A673 (cell line): ENCODE results near the gene CCDC191. TPM values are rescaled to one million over a fixed set of nuclear protein-coding genes. Genes with fewer than 3 reads are reported as not detected.

Experiments used
- BruUV-seq: library from RNA; stranded (reverse); fragments of 400-500 nt; replicated peaks from 2 replicates; lab custom pipeline; 2021; lab: Mats Ljungman, UMichigan
- CTCF ChIA-PET: fragments of 300-600 bp; sonication (Branson Sonifier 250); formaldehyde crosslinking; loops from one replicate; lab custom pipeline; 2022; ENCODE audit warnings: antibody characterized with exemption; lab: Charles Lee
- POLR2A ChIA-PET: fragments of 300-600 bp; sonication (Branson Sonifier 250); formaldehyde crosslinking; loops from one replicate; lab custom pipeline; 2022; ENCODE audit warnings: antibody characterized with exemption; ENCODE audit not compliant: low non-redundant PET; lab: Charles Lee
- DNase-seq: peaks from one replicate; pipeline ENCODE4 v3.0.0-alpha.2; 2015; ENCODE audit warnings: low spot score
- H3K27ac ChIP-seq: fragments of 200-600 bp; sonication (generic); 2 replicates; pipeline ENCODE4 v1.5.1; 2016; ENCODE audit warnings: mixed run types, low read depth, mild to moderate bottlenecking, mixed read lengths, antibody characterized with exemption, low read length; ENCODE audit not compliant: poor library complexity, severe bottlenecking
- H3K27me3 ChIP-seq: fragments of 200-600 bp; sonication (generic); replicated peaks from 2 replicates; pipeline ENCODE4 v1.6.1; 2017; ENCODE audit warnings: mixed run types, low read depth, mild to moderate bottlenecking, mixed read lengths, antibody characterized with exemption, low read length; ENCODE audit not compliant: insufficient read depth, poor library complexity
- H3K36me3 ChIP-seq: fragments of 200-600 bp; sonication (generic); 2 replicates; pipeline ENCODE4 v1.6.1; 2016; ENCODE audit warnings: mixed run types, mild to moderate bottlenecking, mixed read lengths, antibody characterized with exemption, low read length; ENCODE audit not compliant: insufficient read depth, poor library complexity, severe bottlenecking
- H3K4me1 ChIP-seq: fragments of 200-600 bp; sonication (generic); 2 replicates; pipeline ENCODE4 v1.6.1; 2017; ENCODE audit warnings: mixed run types, mild to moderate bottlenecking, mixed read lengths, antibody characterized with exemption, low read length; ENCODE audit not compliant: insufficient read depth, poor library complexity, severe bottlenecking
- H3K4me3 ChIP-seq: fragments of 200-600 bp; sonication (generic); 2 replicates; pipeline ENCODE4 v1.5.1; 2016; ENCODE audit warnings: low read depth, mixed run types, mild to moderate bottlenecking, mixed read lengths, low read length; ENCODE audit not compliant: poor library complexity, severe bottlenecking
- H3K9me3 ChIP-seq: fragments of 200-600 bp; sonication (generic); 2 replicates; pipeline ENCODE4 v1.6.1; 2016; ENCODE audit warnings: mixed run types, low read depth, mild to moderate bottlenecking, mixed read lengths, antibody characterized with exemption, low read length; ENCODE audit not compliant: poor library complexity, severe bottlenecking
- EZH2 ChIP-seq: fragments of 200-600 bp; sonication (generic); IDR thresholded peaks from 2 replicates; pipeline ENCODE4 v1.6.1; 2017; ENCODE audit warnings: borderline replicate concordance, low read depth, mild to moderate bottlenecking, mixed read lengths, antibody characterized with exemption, low read length; ENCODE audit not compliant: poor library complexity, severe bottlenecking
- intact Hi-C: fragments of 100-400 bp; cut with micrococcal nuclease; formaldehyde crosslinking; loops from one replicate; pipeline ENCODE4 v1.10.0; 2022; ENCODE audit not compliant: unreplicated experiment
- total RNA-seq: library from RNA; stranded (reverse); gene quantifications from 2 replicates; pipeline ENCODE4 v1.2.3, GENCODE V29; 2021
- TF ChIP-seq, protein P1 (sequence below): fragments of 300-800, 200-600 bp; sonication (generic); conservative IDR thresholded peaks from 2 replicates; pipeline ENCODE4 v1.5.1; 2017; ENCODE audit warnings: low read depth, mild to moderate bottlenecking, antibody characterized with exemption, low read length, moderate library complexity, mixed read lengths

Gene CCDC191
- total RNA-seq, 1 experiment from 2014 or later, result 1.1 TPM

DNA sequence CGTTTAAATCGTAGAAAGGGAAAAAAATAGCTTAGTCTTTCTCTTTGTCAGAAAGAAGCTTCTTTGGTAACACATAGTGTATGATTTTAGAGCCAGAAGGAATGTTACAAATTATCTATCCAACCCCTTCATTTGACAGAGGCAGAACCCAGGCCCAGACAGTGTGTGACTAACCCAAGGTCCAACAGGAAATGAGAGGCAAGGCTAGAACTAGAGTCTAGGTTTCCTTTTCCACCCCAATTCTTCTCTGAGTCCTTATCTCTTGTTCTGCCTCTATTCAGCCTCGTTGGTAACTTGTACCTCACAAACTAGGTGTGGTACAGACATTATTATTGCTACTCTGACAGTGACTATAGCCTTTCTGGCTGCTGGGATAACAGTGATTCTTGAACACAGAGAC, 39.5 kb upstream of the CCDC191 start:
- Histone ChIP-seq H3K27me3 (no peaks in the 10 kb centered on the region), H3K9me3 (no peaks in the 10 kb centered on the region), H3K27ac (no peak overlapping the region), H3K4me1 (peaks cover 7% of the 10 kb centered on the region), H3K4me3 (no peak overlapping the region), H3K36me3 (no peaks in the 10 kb centered on the region)
- TF ChIP-seq, protein P1, sequence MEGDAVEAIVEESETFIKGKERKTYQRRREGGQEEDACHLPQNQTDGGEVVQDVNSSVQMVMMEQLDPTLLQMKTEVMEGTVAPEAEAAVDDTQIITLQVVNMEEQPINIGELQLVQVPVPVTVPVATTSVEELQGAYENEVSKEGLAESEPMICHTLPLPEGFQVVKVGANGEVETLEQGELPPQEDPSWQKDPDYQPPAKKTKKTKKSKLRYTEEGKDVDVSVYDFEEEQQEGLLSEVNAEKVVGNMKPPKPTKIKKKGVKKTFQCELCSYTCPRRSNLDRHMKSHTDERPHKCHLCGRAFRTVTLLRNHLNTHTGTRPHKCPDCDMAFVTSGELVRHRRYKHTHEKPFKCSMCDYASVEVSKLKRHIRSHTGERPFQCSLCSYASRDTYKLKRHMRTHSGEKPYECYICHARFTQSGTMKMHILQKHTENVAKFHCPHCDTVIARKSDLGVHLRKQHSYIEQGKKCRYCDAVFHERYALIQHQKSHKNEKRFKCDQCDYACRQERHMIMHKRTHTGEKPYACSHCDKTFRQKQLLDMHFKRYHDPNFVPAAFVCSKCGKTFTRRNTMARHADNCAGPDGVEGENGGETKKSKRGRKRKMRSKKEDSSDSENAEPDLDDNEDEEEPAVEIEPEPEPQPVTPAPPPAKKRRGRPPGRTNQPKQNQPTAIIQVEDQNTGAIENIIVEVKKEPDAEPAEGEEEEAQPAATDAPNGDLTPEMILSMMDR, result no peak
- TF ChIP-seq EZH2, result no peak
- ChIA-PET POLR2A (no interaction called here), CTCF (no interaction called here)
- intact Hi-C loops, result no loop called here
- BruUV-seq, result no TSS peak
- no peak for DNase-seq

DNA sequence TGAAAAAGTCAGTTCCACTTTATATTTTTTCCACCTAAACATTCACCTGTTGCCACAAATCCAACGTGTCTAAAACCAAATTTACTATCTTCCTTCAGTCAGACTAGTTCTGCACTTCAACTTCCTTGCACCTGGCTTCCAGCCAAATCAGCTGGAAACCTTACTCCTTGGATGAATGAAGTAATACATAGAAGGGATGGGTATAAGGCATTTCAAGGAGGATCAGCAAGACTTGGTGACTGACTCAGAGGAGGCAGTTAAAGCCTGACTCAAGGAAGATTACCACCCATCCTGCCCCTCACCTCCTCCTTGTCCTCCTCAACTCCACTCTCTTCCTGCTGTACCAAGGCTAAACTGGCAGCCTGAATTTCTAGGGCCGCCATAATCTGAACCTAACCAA, 37.3 kb upstream of the CCDC191 start:
- BruUV-seq, result no TSS peak

DNA sequence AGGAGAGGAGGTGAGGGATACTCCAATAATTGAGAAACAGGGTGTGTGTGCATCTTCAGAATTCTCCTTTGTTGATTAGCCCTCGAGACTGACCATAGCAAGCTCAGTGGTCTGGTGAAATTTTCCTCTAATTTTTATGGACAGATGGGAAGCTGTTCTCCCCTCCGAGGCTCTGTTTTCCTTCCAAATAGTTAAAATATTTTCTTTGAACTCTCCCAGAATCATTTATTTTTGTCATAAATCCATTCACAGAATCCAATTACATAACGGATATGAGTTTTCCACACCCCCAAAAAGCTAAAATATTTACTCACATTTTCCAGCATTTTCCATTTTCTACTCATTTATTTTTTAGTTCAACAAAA, 36.7 kb upstream of the CCDC191 start:
- no peaks in the 10 kb centered on the region for H3K27me3 ChIP-seq
- no peak for DNase-seq
- ChIA-PET POLR2A (no interaction called here), CTCF (no interaction called here)
- BruUV-seq, result no TSS peak
- intact Hi-C loops, result no loop called here
- no peak overlapping the region for H3K4me3 ChIP-seq
- H3K36me3 ChIP-seq, result no peaks in the 10 kb centered on the region
- H3K9me3 ChIP-seq, result no peaks in the 10 kb centered on the region
- TF ChIP-seq, protein P1, result no peak
- TF ChIP-seq EZH2, result no peak
- H3K4me1 ChIP-seq, result peaks cover 5% of the 10 kb centered on the region
- no peak overlapping the region for H3K27ac ChIP-seq

More for the DNA sequence above, 37.3 kb upstream of the CCDC191 start:
- peaks cover 5% of the 10 kb centered on the region for H3K4me1 ChIP-seq
- DNase-seq, result peak; percentile 78
- TF ChIP-seq EZH2, result no peak
- TF ChIP-seq, protein P1, result no peak
- CTCF ChIA-PET, result interaction anchor here (0.6 kb wide), 1 partner anchor 19 kb away, joined by 3 read pairs; no protein-coding TSS in a partner anchor
- H3K9me3 ChIP-seq, result no peaks in the 10 kb centered on the region
- intact Hi-C loops, result no loop called here
- no peak overlapping the region for H3K4me3 ChIP-seq
- H3K27ac ChIP-seq, result no peak overlapping the region
- H3K27me3 ChIP-seq, result no peaks in the 10 kb centered on the region
- no peaks in the 10 kb centered on the region for H3K36me3 ChIP-seq
- POLR2A ChIA-PET, result no interaction called here
